Nephron (organoid): Measurements from ENCODE around the gene SLC16A13.
A peak's percentile ranks its signal among the peaks of the same experiment; 100 is the strongest.
"Not testable (repeated sequence)": the region's sequence is repeated elsewhere in the genome, so short reads cannot be mapped to it uniquely, and the experiment has no call there.

Experiments
- H3K27ac Mint-ChIP-seq, 3 experiments: 2 replicates each; pipeline ENCODE4 v1.8.0; 2020; ENCODE audit warnings: mixed read lengths in 3 of 3, mild to moderate bottlenecking in 2 of 3, moderate library complexity in 1 of 3
- H3K27me3 Mint-ChIP-seq: 2 replicates; pipeline ENCODE4 v1.8.0; 2021; ENCODE audit warnings: low read depth, mild to moderate bottlenecking, moderate library complexity, mixed read lengths
- H3K36me3 Mint-ChIP-seq: 2 replicates; pipeline ENCODE4 v1.8.0; 2020; ENCODE audit warnings: low read depth, mixed read lengths
- H3K4me1 Mint-ChIP-seq: 2 replicates; pipeline ENCODE4 v1.8.0; 2020; ENCODE audit warnings: mixed read lengths
- H3K4me3 Mint-ChIP-seq, 3 experiments: 2 replicates each; pipeline ENCODE4 v1.8.0; 2020; ENCODE audit warnings: mild to moderate bottlenecking in 3 of 3, mixed read lengths in 3 of 3, moderate library complexity in 2 of 3
- H3K9me3 Mint-ChIP-seq: 2 replicates; pipeline ENCODE4 v1.8.0; 2020; ENCODE audit warnings: mixed read lengths
- CTCF ChIP-seq, 3 experiments: fragments of 200-600 bp; sonication (generic); IDR thresholded peaks; one replicate each; pipeline ENCODE4 v1.5.0; 2021; ENCODE audit warnings: antibody characterized with exemption in 3 of 3; ENCODE audit not compliant: unreplicated experiment in 3 of 3

The SLC16A13 gene

GRCh38 chr17:7035591-7036368, at the start of gene SLC16A13:
Gene SLC16A13 (plus strand): TSS chr17:7036015. CDS start chr17:7036383, 368 bp downstream.
- peaks cover 13% of the 10 kb centered on the region for H3K4me1 Mint-ChIP-seq
- no peaks in the 10 kb centered on the region for H3K9me3 Mint-ChIP-seq
- H3K36me3 Mint-ChIP-seq: no peaks in the 10 kb centered on the region
- TF ChIP-seq CTCF (IDR thresholded peaks at IDR 0.05; ENCODE audit: unreplicated experiment in 3 of 3): no peak
- peaks cover 14% of the 10 kb centered on the region for H3K27me3 Mint-ChIP-seq
- H3K4me3 Mint-ChIP-seq: peak within 1 kb of the TSS; percentile 95 to 97 (median 96)
- peak within 1 kb of the TSS; percentile 68 to 93 (median 88) for H3K27ac Mint-ChIP-seq

GRCh38 chr17:6986676-6987075, 49.1 kb upstream of the SLC16A13 start:
- TF ChIP-seq CTCF (IDR thresholded peaks at IDR 0.05; ENCODE audit: unreplicated experiment in 3 of 3): no peak
- H3K9me3 Mint-ChIP-seq: no peaks in the 10 kb centered on the region
- no peaks in the 10 kb centered on the region for H3K27me3 Mint-ChIP-seq

GRCh38 chr17:6989779-6990178, 46.0 kb upstream of the SLC16A13 start:
- Mint-ChIP-seq H3K27me3 (peaks cover 5% of the 10 kb centered on the region), H3K9me3 (no peaks in the 10 kb centered on the region), H3K4me3 (no peak overlapping the region), H3K27ac (no peak overlapping the region), H3K36me3 (peaks cover 5% of the 10 kb centered on the region), H3K4me1 (peaks cover 6% of the 10 kb centered on the region)
- TF ChIP-seq CTCF (IDR thresholded peaks at IDR 0.05; ENCODE audit: unreplicated experiment in 3 of 3): no peak

More at GRCh38 chr17:6986676-6987075, 49.1 kb upstream of the SLC16A13 start:
- H3K27ac Mint-ChIP-seq: no peak overlapping the region
- H3K36me3 Mint-ChIP-seq: no peaks in the 10 kb centered on the region
- H3K4me1 Mint-ChIP-seq: no peaks in the 10 kb centered on the region
- no peak overlapping the region for H3K4me3 Mint-ChIP-seq

- not testable (repeated sequence) for H3K27ac Mint-ChIP-seq, H3K4me3 Mint-ChIP-seq, H3K9me3 Mint-ChIP-seq, H3K4me1 Mint-ChIP-seq
- Mint-ChIP-seq H3K27me3 (peaks cover 17% of the 10 kb centered on the region), H3K36me3 (peaks cover 22% of the 10 kb centered on the region)
Measured at GRCh38 chr17:6993613-6994056, 42.2 kb upstream of the SLC16A13 start.

- Mint-ChIP-seq H3K27me3 (peaks cover 17% of the 10 kb centered on the region), H3K9me3 (no peaks in the 10 kb centered on the region), H3K27ac (peak overlapping the region in 1 of 3 experiments; percentile 36), H3K36me3 (peaks cover 26% of the 10 kb centered on the region), H3K4me1 (peaks cover 6% of the 10 kb centered on the region), H3K4me3 (peak overlapping the region in 1 of 3 experiments; percentile 12)
- no peak for TF ChIP-seq CTCF (IDR thresholded peaks at IDR 0.05; ENCODE audit: unreplicated experiment in 3 of 3)
Measured at GRCh38 chr17:6994118-6994598, 41.7 kb upstream of the SLC16A13 start.

GRCh38 chr17:6994666-6995256, 41.1 kb upstream of the SLC16A13 start:
- Mint-ChIP-seq H3K4me3 (peak overlapping the region; percentile 12 to 23 (median 18)), H3K9me3 (no peaks in the 10 kb centered on the region), H3K27ac (no peak overlapping the region), H3K4me1 (peaks cover 6% of the 10 kb centered on the region), H3K36me3 (peaks cover 32% of the 10 kb centered on the region), H3K27me3 (peaks cover 17% of the 10 kb centered on the region)
- TF ChIP-seq CTCF (IDR thresholded peaks at IDR 0.05; ENCODE audit: unreplicated experiment in 3 of 3): no peak
